HG02588 (cell line): Measurements from ENCODE around the gene HOXB3.

Experiments
- ATAC-seq: cut with Tn5 transposase; IDR thresholded peaks from one replicate; pipeline ENCODE4 v1.9.1; 2021; ENCODE audit warnings: mild to moderate bottlenecking, moderate library complexity; ENCODE audit not compliant: unreplicated experiment

HOXB3 gene

GRCh38 chr17:48626245-48627117, 36.4 kb upstream of the HOXB3 start, which contains the start of gene HOXB9:
HOXB9 (minus strand) TSS chr17:48626358; CDS start chr17:48626269, 89 bp downstream.
- ATAC-seq: no peak

GRCh38 chr17:48625495-48626244, 35.6 kb upstream of the HOXB3 start:
- ATAC-seq: no peak

- ATAC-seq: no peak
These were observed 34.8 kb upstream of the HOXB3 start for GRCh38 chr17:48624544-48625494.

- ATAC-seq: no peak
These were observed 34.1 kb upstream of the HOXB3 start for GRCh38 chr17:48624118-48624517.

- no peak for ATAC-seq
These were observed 33.5 kb upstream of the HOXB3 start for GRCh38 chr17:48623583-48623982.

- no peak for ATAC-seq
These were observed 32.8 kb upstream of the HOXB3 start for GRCh38 chr17:48622857-48623256.

- no peak for ATAC-seq
These were observed 31.7 kb upstream of the HOXB3 start for GRCh38 chr17:48621410-48622392.

GRCh38 chr17:48620461-48621139, 30.6 kb upstream of the HOXB3 start:
- ATAC-seq: no peak

GRCh38 chr17:48619826-48620449, 29.9 kb upstream of the HOXB3 start:
- no peak for ATAC-seq

GRCh38 chr17:48618256-48618896, 28.3 kb upstream of the HOXB3 start:
- ATAC-seq: no peak

- ATAC-seq: no peak
These were observed 27.6 kb upstream of the HOXB3 start for GRCh38 chr17:48617471-48618255.

- no peak for ATAC-seq
These were observed 26.9 kb upstream of the HOXB3 start for GRCh38 chr17:48616717-48617470.

- ATAC-seq: no peak
These were observed 26.1 kb upstream of the HOXB3 start for GRCh38 chr17:48615963-48616716.

- no peak for ATAC-seq
These were observed 25.3 kb upstream of the HOXB3 start, which contains the start of gene HOXB8 for GRCh38 chr17:48615047-48615962. HOXB8 (minus strand) TSS chr17:48615292; CDS start chr17:48614704, 588 bp downstream.
